Cardiac muscle cell (in vitro differentiated cells and primary cell): ENCODE data around the gene AFG3L2. TPM values are rescaled to one million over a fixed set of nuclear protein-coding genes. Genes with fewer than 3 reads are reported as not detected.
A peak's percentile ranks its signal among the peaks of the same experiment; 100 is the strongest.

ENCODE experiments used
- DNase-seq, 2 donors: peaks; one replicate each; pipeline versions ENCODE4 v3.0.0 to v3.0.0-alpha.2; 2010 to 2017; ENCODE audit warnings: low read depth in 1 of 2, low spot score in 1 of 2
- H3K27ac ChIP-seq: fragments of 200-600 bp; sonication (generic); 2 replicates; pipeline ENCODE4 v1.5.1; 2016
- H3K27me3 ChIP-seq: fragments of 200-600 bp; sonication (generic); 2 replicates; pipeline ENCODE4 v1.6.0; 2016; ENCODE audit warnings: control low read depth
- H3K36me3 ChIP-seq: fragments of 200-600 bp; sonication (generic); 2 replicates; pipeline ENCODE4 v1.5.1; 2016; ENCODE audit warnings: control low read depth
- H3K4me1 ChIP-seq: fragments of 200-600 bp; sonication (generic); 2 replicates; pipeline ENCODE4 v1.8.1; 2017; ENCODE audit warnings: low read depth, mild to moderate bottlenecking, mixed run types
- H3K4me3 ChIP-seq: fragments of 200-600 bp; sonication (generic); 2 replicates; pipeline ENCODE4 v1.5.1; 2016; ENCODE audit warnings: mild to moderate bottlenecking
- H3K9me3 ChIP-seq: fragments of 200-600 bp; sonication (generic); 2 replicates; pipeline ENCODE4 v1.5.1; 2017; ENCODE audit warnings: low read depth, mild to moderate bottlenecking, control low read depth
- CTCF ChIP-seq: IDR thresholded peaks from 2 replicates; pipeline ENCODE4 v1.5.1; 2012; ENCODE audit warnings: low read depth, mild to moderate bottlenecking, low read length
- polyA plus RNA-seq: library from polyadenylated mRNA; unstranded; fragments of >200 nt; fragmentation: Nextera tagmentation; extraction: Ambion mirVana; gene quantifications from 2 replicates; pipeline ENCODE4 v1.2.1, GENCODE V29; 2016
- total RNA-seq: library from RNA; depleted of rRNA; stranded (reverse); fragments of >200 nt; gene quantifications from 2 replicates; pipeline ENCODE4 v1.2.3, GENCODE V29; 2016

AFG3L2 gene
- total and polyA plus RNA-seq, 2 experiments from 2014 or later: 83.5 to 97.6 TPM

- peaks cover 32% of the 10 kb centered on the region for H3K36me3 ChIP-seq
- peak overlapping the region; percentile 12 for H3K27ac ChIP-seq
- no peak for DNase-seq
Measured at GRCh38 chr18:12315911-12316310, 61.1 kb downstream of the AFG3L2 start.

GRCh38 chr18:12315490-12315889, 61.5 kb downstream of the AFG3L2 start:
- H3K36me3 ChIP-seq: peaks cover 30% of the 10 kb centered on the region
- peak overlapping the region; percentile 12 for H3K27ac ChIP-seq
- no peaks in the 10 kb centered on the region for H3K4me1 ChIP-seq
- H3K9me3 ChIP-seq: no peaks in the 10 kb centered on the region
- no peak overlapping the region for H3K4me3 ChIP-seq
- no peak for DNase-seq
- TF ChIP-seq CTCF: no peak
- H3K27me3 ChIP-seq: no peaks in the 10 kb centered on the region

More at GRCh38 chr18:12315911-12316310, 61.1 kb downstream of the AFG3L2 start:
- TF ChIP-seq CTCF: no peak
- Histone ChIP-seq H3K4me1 (no peaks in the 10 kb centered on the region), H3K9me3 (no peaks in the 10 kb centered on the region), H3K27me3 (no peaks in the 10 kb centered on the region), H3K4me3 (no peak overlapping the region)

GRCh38 chr18:12314591-12315305, 62.3 kb downstream of the AFG3L2 start:
- Histone ChIP-seq H3K27me3 (no peaks in the 10 kb centered on the region), H3K36me3 (peaks cover 30% of the 10 kb centered on the region), H3K4me3 (no peak overlapping the region), H3K4me1 (peaks cover 2% of the 10 kb centered on the region), H3K9me3 (no peaks in the 10 kb centered on the region), H3K27ac (no peak overlapping the region)
- TF ChIP-seq CTCF: no peak
- no peak for DNase-seq

- H3K27me3 ChIP-seq: no peaks in the 10 kb centered on the region
- no peak for TF ChIP-seq CTCF
- H3K36me3 ChIP-seq: peaks cover 30% of the 10 kb centered on the region
- H3K9me3 ChIP-seq: no peaks in the 10 kb centered on the region
- no peak overlapping the region for H3K4me3 ChIP-seq
- no peak for DNase-seq
- H3K4me1 ChIP-seq: peaks cover 8% of the 10 kb centered on the region
- no peak overlapping the region for H3K27ac ChIP-seq
Measured at GRCh38 chr18:12313530-12314245, 63.3 kb downstream of the AFG3L2 start.

- Histone ChIP-seq H3K36me3 (peaks cover 30% of the 10 kb centered on the region), H3K9me3 (no peaks in the 10 kb centered on the region), H3K27me3 (no peaks in the 10 kb centered on the region), H3K4me3 (no peak overlapping the region), H3K4me1 (peaks cover 8% of the 10 kb centered on the region), H3K27ac (no peak overlapping the region)
- DNase-seq: peak in 1 of 2 donors; percentile 79
- no peak for TF ChIP-seq CTCF
Measured at GRCh38 chr18:12312976-12313375, 64.1 kb downstream of the AFG3L2 start.
